CD4-positive, CD25-positive, alpha-beta regulatory T cell (primary cell): Measurements from ENCODE around the gene SDK1. TPM values are rescaled to one million over a fixed set of nuclear protein-coding genes. Genes with fewer than 3 reads are reported as not detected.

Source experiments
- ATAC-seq, 2 donors: fragments of 150-1000 bp; cut with Tn5 transposase; one replicate each; pipeline ENCODE4 v1.10.0; 2021; ENCODE audit warnings: low read depth in 2 of 2, moderate number of reproducible peaks in 2 of 2, moderate library complexity in 1 of 2
- DNase-seq, 3 donors: peaks; one replicate each; pipeline versions ENCODE4 v3.0.0 to v3.0.0-alpha.2; 2012 to 2022; ENCODE audit warnings: mixed read lengths in 1 of 3
- H3K27ac ChIP-seq: one replicate; pipeline ENCODE4 v1.7.0; 2013; ENCODE audit warnings: mild to moderate bottlenecking, low read length; ENCODE audit not compliant: insufficient read depth, poor library complexity, severe bottlenecking
- H3K27me3 ChIP-seq: one replicate; pipeline ENCODE4 v1.7.0; 2013; ENCODE audit warnings: low read length; ENCODE audit not compliant: control insufficient read depth, insufficient read depth
- H3K36me3 ChIP-seq: one replicate; pipeline ENCODE4 v1.7.0; 2013; ENCODE audit warnings: mild to moderate bottlenecking, low read length, moderate library complexity; ENCODE audit not compliant: control insufficient read depth, insufficient read depth
- H3K4me1 ChIP-seq: 2 replicates; pipeline ENCODE4 v1.7.0; 2013; ENCODE audit warnings: mild to moderate bottlenecking, low read length; ENCODE audit not compliant: insufficient read depth, control insufficient read depth, poor library complexity, severe bottlenecking
- H3K4me3 ChIP-seq: one replicate; pipeline ENCODE4 v1.7.0; 2013; ENCODE audit warnings: low read depth, mild to moderate bottlenecking, low read length, moderate library complexity
- H3K9me3 ChIP-seq, 2 experiments: 1 replicate in 1 of 2; 2 replicates in 1 of 2; pipeline ENCODE4 v1.7.0; 2013; ENCODE audit warnings: low read length in 2 of 2, mild to moderate bottlenecking in 1 of 2, moderate library complexity in 1 of 2; ENCODE audit not compliant: control insufficient read depth in 2 of 2
- H3K27ac Mint-ChIP-seq, 3 donors: one replicate each; pipeline ENCODE4 v1.8.0; 2020 to 2022; ENCODE audit warnings: mild to moderate bottlenecking in 3 of 3, mixed read lengths in 3 of 3, moderate library complexity in 2 of 3
- H3K27me3 Mint-ChIP-seq: one replicate; pipeline ENCODE4 v1.8.0; 2022; ENCODE audit warnings: mild to moderate bottlenecking, mixed read lengths
- H3K36me3 Mint-ChIP-seq: one replicate; pipeline ENCODE4 v1.8.0; 2020; ENCODE audit warnings: mixed read lengths
- H3K4me1 Mint-ChIP-seq, 4 donors: one replicate each; pipeline ENCODE4 v1.8.0; 2020 to 2022; ENCODE audit warnings: mixed read lengths in 4 of 4, mild to moderate bottlenecking in 1 of 4
- H3K4me3 Mint-ChIP-seq, 4 donors: one replicate each; pipeline ENCODE4 v1.8.0; 2020 to 2022; ENCODE audit warnings: mild to moderate bottlenecking in 4 of 4, mixed read lengths in 4 of 4, moderate library complexity in 3 of 4
- H3K9me3 Mint-ChIP-seq, 7 donors: one replicate each; pipeline ENCODE4 v1.8.0; 2020 to 2022; ENCODE audit warnings: mixed read lengths in 7 of 7, mild to moderate bottlenecking in 3 of 7, moderate library complexity in 2 of 7
- polyA plus RNA-seq, 4 donors: library from polyadenylated mRNA; unstranded; fragments of 300-500 nt; fragmentation: Illumina TruSeq; gene quantifications; one replicate each; pipeline ENCODE4 v1.2.3, GENCODE V29; 2021
- total RNA-seq: library from RNA; stranded (reverse); gene quantifications from one replicate; pipeline ENCODE4 v1.2.3, GENCODE V29; 2022

The SDK1 gene
- total and polyA plus RNA-seq, 5 donors from 2014 or later, result 0.47 TPM; not detected in 4

GRCh38 chr7:4169455-4169854 lies 868.4 kb downstream of the SDK1 start:
- no peaks in the 10 kb centered on the region for H3K36me3 Mint-ChIP-seq
- H3K4me1 ChIP-seq, result no peaks in the 10 kb centered on the region
- no peaks in the 10 kb centered on the region for H3K9me3 ChIP-seq
- no peaks in the 10 kb centered on the region for H3K4me1 Mint-ChIP-seq
- no peak overlapping the region for H3K27ac ChIP-seq
- no peak overlapping the region for H3K4me3 ChIP-seq
- DNase-seq (no peak), ATAC-seq (no peak)
- no peaks in the 10 kb centered on the region for H3K27me3 ChIP-seq
- H3K36me3 ChIP-seq, result no peaks in the 10 kb centered on the region
- peaks cover 0 to 2% (median 0%) of the 10 kb centered on the region in 7 donors for H3K9me3 Mint-ChIP-seq
- H3K4me3 Mint-ChIP-seq, result no peak overlapping the region
- H3K27ac Mint-ChIP-seq, result no peak overlapping the region
- H3K27me3 Mint-ChIP-seq, result no peaks in the 10 kb centered on the region

DNA sequence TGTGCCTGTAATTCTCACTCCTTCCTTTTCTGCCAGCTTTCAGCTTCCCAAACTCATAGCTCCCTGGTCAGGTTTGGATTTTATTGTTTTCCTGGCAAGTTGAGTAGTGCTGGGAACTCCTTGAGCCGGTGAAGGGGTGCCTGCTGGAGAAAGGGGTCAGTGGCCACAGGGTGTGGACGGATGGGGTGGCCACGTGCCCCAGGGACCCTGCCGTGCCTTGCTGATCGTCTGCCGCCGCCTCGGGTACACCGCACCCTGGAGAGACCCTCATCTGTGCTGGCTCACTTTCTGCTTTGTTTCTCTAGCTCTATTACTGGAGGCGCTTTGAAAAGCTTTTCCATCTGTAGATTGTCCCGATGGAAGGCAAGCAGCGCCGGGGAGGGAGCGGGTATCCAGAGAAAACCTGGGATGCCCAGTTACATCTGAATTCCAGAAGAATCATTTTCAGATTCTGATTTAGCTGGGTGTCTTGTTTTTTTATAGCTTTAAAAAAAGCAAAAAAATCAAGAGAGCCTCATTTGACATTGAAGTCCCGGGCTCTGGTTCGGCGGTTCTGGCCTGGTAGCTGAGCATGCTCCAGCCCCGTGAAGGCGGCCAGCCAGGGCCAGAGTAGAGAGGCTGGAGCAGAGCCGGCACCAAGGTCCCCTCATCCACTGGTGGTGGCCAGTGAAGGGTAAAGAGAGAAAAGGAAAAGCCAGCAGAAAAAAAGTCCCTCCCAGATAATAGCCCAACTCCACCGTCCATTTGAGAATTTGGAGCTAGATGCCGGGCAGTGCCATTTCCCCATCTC lies 870.1 kb downstream of the SDK1 start:
- H3K36me3 Mint-ChIP-seq, result no peaks in the 10 kb centered on the region
- H3K27ac Mint-ChIP-seq, result no peak overlapping the region
- no peak overlapping the region for H3K4me3 ChIP-seq
- H3K4me1 Mint-ChIP-seq, result no peaks in the 10 kb centered on the region
- no peak overlapping the region for H3K4me3 Mint-ChIP-seq
- H3K36me3 ChIP-seq, result no peaks in the 10 kb centered on the region
- H3K27me3 Mint-ChIP-seq, result no peaks in the 10 kb centered on the region
- no peak for DNase-seq
- H3K27me3 ChIP-seq, result no peaks in the 10 kb centered on the region
- no peak for ATAC-seq
- H3K9me3 ChIP-seq, result no peaks in the 10 kb centered on the region
- H3K4me1 ChIP-seq, result no peaks in the 10 kb centered on the region
- peaks cover 0 to 2% (median 0%) of the 10 kb centered on the region in 7 donors for H3K9me3 Mint-ChIP-seq
- H3K27ac ChIP-seq, result no peak overlapping the region

DNA sequence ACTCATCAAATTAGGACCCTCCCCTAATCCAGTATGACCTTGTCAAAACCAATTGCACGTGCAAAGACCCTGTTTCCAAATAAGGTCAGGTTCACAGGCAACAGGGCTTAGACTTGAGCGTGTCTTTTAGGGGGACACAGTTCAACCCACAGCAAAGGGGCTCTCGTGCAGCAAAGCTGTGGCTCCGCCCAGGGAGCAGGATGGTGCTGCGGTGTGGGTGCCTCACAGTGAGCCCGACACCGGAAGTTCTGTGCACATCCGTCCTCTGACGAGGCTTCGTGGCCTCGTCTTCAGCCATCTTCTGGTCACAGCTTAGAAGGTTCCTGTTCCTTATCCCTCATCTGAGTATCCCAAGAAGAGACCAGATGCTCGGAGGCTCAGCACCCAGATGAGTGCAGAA lies 871.8 kb downstream of the SDK1 start:
- no peaks in the 10 kb centered on the region for H3K4me1 Mint-ChIP-seq
- Histone ChIP-seq H3K4me1 (no peaks in the 10 kb centered on the region), H3K27me3 (no peaks in the 10 kb centered on the region), H3K36me3 (no peaks in the 10 kb centered on the region), H3K9me3 (no peaks in the 10 kb centered on the region), H3K4me3 (no peak overlapping the region), H3K27ac (no peak overlapping the region)
- DNase-seq (no peak), ATAC-seq (no peak)
- H3K9me3 Mint-ChIP-seq, result peaks cover 0 to 2% (median 0%) of the 10 kb centered on the region in 7 donors
- no peaks in the 10 kb centered on the region for H3K27me3 Mint-ChIP-seq
- no peak overlapping the region for H3K4me3 Mint-ChIP-seq
- H3K36me3 Mint-ChIP-seq, result no peaks in the 10 kb centered on the region
- no peak overlapping the region for H3K27ac Mint-ChIP-seq

GRCh38 chr7:4173615-4174014 lies 872.6 kb downstream of the SDK1 start:
- peaks cover 0 to 3% (median 0%) of the 10 kb centered on the region in 7 donors for H3K9me3 Mint-ChIP-seq
- Histone ChIP-seq H3K36me3 (no peaks in the 10 kb centered on the region), H3K27ac (no peak overlapping the region), H3K4me3 (no peak overlapping the region), H3K4me1 (no peaks in the 10 kb centered on the region), H3K9me3 (no peaks in the 10 kb centered on the region), H3K27me3 (no peaks in the 10 kb centered on the region)
- H3K36me3 Mint-ChIP-seq, result no peaks in the 10 kb centered on the region
- ATAC-seq (no peak), DNase-seq (no peak)
- no peaks in the 10 kb centered on the region for H3K27me3 Mint-ChIP-seq
- H3K4me1 Mint-ChIP-seq, result no peaks in the 10 kb centered on the region
- H3K4me3 Mint-ChIP-seq, result no peak overlapping the region
- H3K27ac Mint-ChIP-seq, result no peak overlapping the region

DNA sequence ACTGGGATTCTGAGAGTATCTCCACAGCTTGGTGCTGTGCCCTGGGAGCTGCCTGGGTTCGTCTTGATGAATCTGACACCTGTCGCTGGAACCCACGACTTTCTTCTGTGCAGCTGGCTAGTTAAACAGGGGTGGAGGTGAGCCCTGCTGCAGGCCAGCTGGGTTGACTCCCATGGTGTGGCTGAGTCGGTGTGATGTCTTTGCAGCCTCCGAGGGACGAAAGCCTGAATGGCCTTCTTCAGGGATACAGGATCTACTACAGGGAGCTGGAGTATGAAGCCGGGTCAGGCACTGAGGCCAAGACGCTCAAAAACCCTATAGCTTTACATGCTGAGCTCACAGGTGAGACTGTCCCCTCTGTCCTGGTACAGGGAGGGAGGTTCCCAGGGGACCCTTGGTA lies 873.0 kb downstream of the SDK1 start:
- Histone ChIP-seq H3K27me3 (no peaks in the 10 kb centered on the region), H3K4me3 (no peak overlapping the region), H3K4me1 (no peaks in the 10 kb centered on the region), H3K27ac (no peak overlapping the region), H3K9me3 (no peaks in the 10 kb centered on the region), H3K36me3 (no peaks in the 10 kb centered on the region)
- Mint-ChIP-seq H3K4me1 (no peaks in the 10 kb centered on the region), H3K27ac (no peak overlapping the region), H3K9me3 (peaks cover 0 to 3% (median 0%) of the 10 kb centered on the region in 7 donors), H3K27me3 (no peaks in the 10 kb centered on the region), H3K36me3 (no peaks in the 10 kb centered on the region), H3K4me3 (no peak overlapping the region)
- ATAC-seq (no peak), DNase-seq (no peak)

- H3K9me3 Mint-ChIP-seq, result peaks cover 0 to 3% (median 0%) of the 10 kb centered on the region in 7 donors
- no peaks in the 10 kb centered on the region for H3K4me1 Mint-ChIP-seq
Observed at GRCh38 chr7:4174451-4174850, 873.4 kb downstream of the SDK1 start.

DNA sequence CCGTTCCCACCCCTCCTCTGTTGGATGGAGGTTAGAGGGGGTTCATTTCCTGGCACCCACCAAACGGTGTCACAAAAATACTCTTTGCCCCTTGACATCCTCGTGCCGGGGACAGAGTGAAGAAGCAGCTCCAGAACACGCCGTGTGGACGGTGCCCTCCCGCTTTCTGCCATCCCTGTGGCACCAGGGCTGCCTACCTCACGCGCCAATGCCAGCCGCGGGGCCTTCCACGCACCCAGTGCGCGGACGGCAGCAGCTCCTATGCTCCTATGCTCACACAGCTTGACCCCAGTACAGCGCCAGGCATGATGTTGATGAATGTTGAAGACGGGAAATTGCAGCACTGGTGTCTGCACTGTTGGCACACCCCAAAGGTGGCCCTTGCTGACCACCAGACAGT lies 873.8 kb downstream of the SDK1 start:
- DNase-seq (no peak), ATAC-seq (no peak)
- H3K4me3 Mint-ChIP-seq, result no peak overlapping the region
- no peaks in the 10 kb centered on the region for H3K36me3 Mint-ChIP-seq
- H3K27ac ChIP-seq, result no peak overlapping the region
- H3K27ac Mint-ChIP-seq, result no peak overlapping the region
- H3K36me3 ChIP-seq, result no peaks in the 10 kb centered on the region
- H3K4me1 ChIP-seq, result no peaks in the 10 kb centered on the region
- H3K27me3 ChIP-seq, result no peaks in the 10 kb centered on the region
- no peak overlapping the region for H3K4me3 ChIP-seq
- H3K4me1 Mint-ChIP-seq, result no peaks in the 10 kb centered on the region
- no peaks in the 10 kb centered on the region for H3K27me3 Mint-ChIP-seq
- H3K9me3 ChIP-seq, result no peaks in the 10 kb centered on the region
- H3K9me3 Mint-ChIP-seq, result peaks cover 0 to 3% (median 0%) of the 10 kb centered on the region in 7 donors

More at GRCh38 chr7:4174451-4174850, 873.4 kb downstream of the SDK1 start:
- Histone ChIP-seq H3K4me3 (no peak overlapping the region), H3K27ac (no peak overlapping the region), H3K9me3 (no peaks in the 10 kb centered on the region), H3K36me3 (no peaks in the 10 kb centered on the region), H3K27me3 (no peaks in the 10 kb centered on the region), H3K4me1 (no peaks in the 10 kb centered on the region)
- Mint-ChIP-seq H3K36me3 (no peaks in the 10 kb centered on the region), H3K27ac (no peak overlapping the region), H3K27me3 (no peaks in the 10 kb centered on the region), H3K4me3 (no peak overlapping the region)
- no peak for ATAC-seq
- DNase-seq, result no peak

DNA sequence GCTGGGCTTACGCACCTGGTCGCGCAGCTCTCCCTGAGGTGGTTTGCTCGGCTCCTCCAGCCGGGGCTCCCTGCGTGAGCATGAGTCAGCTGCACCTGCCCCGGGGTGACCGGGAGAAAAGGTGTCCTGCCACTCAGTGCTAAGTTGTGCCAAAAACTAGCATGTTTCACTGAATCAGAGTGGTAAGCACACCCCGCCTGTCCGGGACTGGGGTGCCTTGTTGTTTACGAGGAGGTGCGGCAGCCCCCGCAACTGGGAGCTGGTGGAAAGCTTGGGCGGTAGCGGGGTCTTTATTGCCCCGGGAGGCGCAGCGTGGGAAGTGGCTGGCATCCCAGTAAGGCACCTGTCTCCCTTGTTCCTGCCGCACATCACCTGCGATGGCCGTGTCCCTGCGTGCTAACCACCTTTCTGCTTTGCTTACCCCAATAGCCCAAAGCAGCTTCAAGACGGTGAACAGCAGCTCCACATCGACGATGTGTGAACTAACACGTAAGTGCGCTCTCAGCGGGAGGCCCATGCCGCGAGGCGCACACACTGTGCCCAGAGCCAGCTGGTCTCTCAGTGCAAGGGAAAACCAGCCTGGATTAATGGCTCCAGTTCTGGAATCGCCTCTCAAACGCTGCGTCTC lies 874.4 kb downstream of the SDK1 start:
- DNase-seq, result no peak
- no peak overlapping the region for H3K27ac ChIP-seq
- H3K4me3 Mint-ChIP-seq, result no peak overlapping the region
- H3K27me3 Mint-ChIP-seq, result no peaks in the 10 kb centered on the region
- H3K27ac Mint-ChIP-seq, result no peak overlapping the region
- H3K9me3 Mint-ChIP-seq, result peaks cover 0 to 3% (median 0%) of the 10 kb centered on the region in 7 donors
- H3K36me3 Mint-ChIP-seq, result no peaks in the 10 kb centered on the region
- no peak overlapping the region for H3K4me3 ChIP-seq
- H3K4me1 Mint-ChIP-seq, result no peaks in the 10 kb centered on the region
- no peaks in the 10 kb centered on the region for H3K36me3 ChIP-seq
- no peaks in the 10 kb centered on the region for H3K4me1 ChIP-seq
- H3K9me3 ChIP-seq, result no peaks in the 10 kb centered on the region
- ATAC-seq, result no peak
- no peaks in the 10 kb centered on the region for H3K27me3 ChIP-seq
